HK-2 (cell line): Measurements from ENCODE around the gene FAIM.
"Not testable (repeated sequence)": the region's sequence is repeated elsewhere in the genome, so short reads cannot be mapped to it uniquely, and the experiment has no call there.

Source experiments
- DNase-seq: peaks from one replicate; pipeline ENCODE4 v3.0.0-alpha.2; 2018; ENCODE audit not compliant: unreplicated experiment

FAIM gene

DNA sequence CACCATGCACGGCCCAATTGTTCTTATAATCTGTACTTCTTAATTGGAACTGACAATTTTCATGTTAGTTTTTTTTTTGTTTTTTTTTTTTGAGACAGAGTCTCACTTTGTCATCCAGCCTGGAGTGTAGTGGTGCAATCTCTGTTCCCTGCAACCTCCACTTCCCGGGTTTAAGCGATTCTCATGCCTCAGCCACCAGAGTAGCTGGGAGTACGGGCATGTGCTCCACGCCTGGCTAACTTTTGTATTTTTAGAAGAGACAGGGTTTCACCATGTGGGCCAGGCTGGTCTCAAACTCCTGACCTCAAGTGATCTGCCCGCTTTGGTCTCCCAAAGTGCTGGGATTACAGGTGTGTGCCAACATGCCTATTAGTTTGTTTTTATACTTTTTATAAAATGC lies 72.4 kb downstream of the FAIM start:
- DNase-seq: not testable (repeated sequence)

DNA sequence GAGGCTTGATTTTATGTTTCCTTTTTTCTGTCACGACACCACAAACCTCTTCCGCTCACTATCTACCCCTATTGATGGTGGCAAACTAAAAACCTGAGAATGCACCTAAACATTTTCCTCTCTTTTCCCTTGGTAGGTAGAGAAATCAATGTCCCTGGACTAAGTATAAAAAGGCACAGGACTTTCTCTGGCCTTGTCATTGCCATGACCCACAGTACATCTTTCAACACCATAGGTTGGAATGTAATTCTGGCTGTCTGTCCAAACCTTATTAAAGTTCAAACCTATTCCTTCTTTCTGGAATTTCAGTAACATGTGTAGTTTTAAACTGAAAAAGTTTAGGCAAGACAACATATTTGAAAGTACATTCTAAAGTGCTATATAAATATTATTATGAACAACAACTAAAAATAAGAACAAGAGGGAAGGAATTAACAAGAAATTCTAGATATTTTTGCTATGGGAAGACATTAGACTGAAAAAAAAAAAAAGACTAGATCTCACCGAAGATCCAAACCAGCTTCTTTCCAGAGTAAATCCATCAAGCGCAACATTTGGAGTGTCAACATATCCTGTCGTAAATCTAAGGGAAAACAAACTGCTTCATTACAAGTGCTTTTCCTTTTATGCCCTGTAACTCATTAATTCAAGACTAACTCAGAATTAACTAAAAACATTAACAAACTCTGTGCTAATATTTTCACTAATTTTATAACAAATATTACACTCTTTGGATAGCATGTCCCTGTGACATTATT lies 73.1 kb downstream of the FAIM start:
- no peak for DNase-seq

DNA sequence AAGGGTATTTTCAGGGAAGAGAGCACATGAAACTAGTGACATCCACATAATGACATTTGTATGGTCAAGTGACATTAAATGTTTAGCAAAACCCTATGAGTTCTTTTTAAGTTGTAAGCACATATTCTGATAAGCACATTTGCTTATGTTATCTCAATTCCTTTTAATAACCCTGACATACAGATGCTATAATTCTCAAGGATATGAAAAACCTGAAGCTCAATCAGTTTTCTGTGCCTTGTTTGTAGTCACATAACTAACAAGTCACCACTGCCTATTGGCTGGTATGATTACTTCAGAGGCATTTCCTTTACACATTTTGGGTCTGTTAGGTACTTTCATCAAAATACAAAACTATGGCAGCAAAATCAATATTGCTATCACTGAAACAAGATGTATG lies 74.1 kb downstream of the FAIM start:
- DNase-seq: no peak
